Right renal pelvis (tissue), 4 donors: Measurements from ENCODE around the gene GSK3B. TPM values are rescaled to one million over a fixed set of nuclear protein-coding genes. Genes with fewer than 3 reads are reported as not detected.

Source experiments
- DNase-seq, 4 donors: peaks; one replicate each; pipeline ENCODE4 v3.0.0-alpha.2; 2013; ENCODE audit warnings: low read depth in 4 of 4, low spot score in 3 of 4, missing footprints in 1 of 4
- polyA plus RNA-seq, 4 donors: library from polyadenylated mRNA; unstranded; fragments of 120-200 nt; gene quantifications; one replicate each; pipeline ENCODE4 v1.2.1, GENCODE V29; 2013; ENCODE audit not compliant: insufficient read length in 4 of 4

Gene GSK3B
- polyA plus RNA-seq, 4 donors: 39.8 to 49.6 (median 47.3) TPM

DNA sequence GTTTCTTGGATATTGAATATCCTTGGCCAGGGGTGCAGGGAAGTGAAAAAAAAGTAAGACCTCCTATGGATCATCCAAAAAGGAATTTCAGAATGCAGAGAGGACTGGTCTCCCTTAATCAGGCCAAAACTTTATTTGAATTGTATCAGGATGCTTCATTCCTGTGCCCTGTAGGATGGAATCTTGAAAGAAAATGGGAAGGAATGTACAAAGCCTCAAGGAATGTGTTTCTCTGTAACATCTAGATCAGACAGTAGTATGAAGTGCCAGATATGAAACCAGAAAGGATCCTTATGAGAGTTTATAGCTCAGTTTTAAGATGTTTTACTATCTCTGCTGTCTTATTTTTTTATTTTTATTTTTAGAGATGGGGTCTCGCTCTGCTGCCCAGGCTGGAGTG lies 6.5 kb upstream of the GSK3B start:
- no peak for DNase-seq

DNA sequence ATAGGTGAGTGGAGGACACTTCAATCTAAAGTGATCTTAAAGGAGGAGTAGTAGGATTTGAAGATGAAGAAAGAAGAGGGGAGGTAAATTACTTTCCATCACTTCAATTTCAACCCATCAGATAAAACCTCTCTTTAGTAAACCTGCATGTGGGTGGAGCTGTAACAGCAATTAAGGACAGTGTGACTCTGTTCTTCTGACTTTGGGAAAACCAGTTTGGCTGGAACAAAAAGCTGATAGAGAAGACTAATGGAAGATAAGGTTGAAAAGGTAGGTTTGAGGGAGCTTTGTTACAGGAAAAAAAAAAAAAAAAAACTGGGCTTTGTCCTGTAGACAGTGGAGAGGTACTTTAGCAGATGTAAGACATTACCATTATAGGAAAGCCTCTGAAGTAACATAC lies 4.5 kb upstream of the GSK3B start:
- DNase-seq: no peak

DNA sequence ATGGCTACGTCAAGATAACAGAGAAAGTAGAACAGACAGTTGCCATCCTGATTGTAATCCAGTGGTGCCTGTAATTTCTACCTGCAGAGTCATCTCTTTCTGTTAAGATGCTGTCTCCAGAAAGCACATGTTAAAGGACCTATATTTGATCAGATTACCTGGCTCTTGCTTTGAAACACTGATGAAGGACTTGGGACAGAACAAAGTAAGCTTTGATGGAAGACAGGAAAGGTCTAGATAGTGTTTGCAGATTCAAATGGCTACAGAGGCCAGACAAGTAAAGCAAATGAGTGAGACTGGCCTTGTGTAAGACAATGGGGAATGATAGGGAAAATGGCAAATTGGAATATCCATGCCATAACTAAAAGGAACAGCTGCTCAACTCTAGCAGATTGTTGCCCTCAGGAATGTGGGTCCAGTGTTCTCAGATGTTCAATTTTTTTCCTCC lies 1.8 kb upstream of the GSK3B start:
- peak in 1 of 4 donors; percentile 14 for DNase-seq

DNA sequence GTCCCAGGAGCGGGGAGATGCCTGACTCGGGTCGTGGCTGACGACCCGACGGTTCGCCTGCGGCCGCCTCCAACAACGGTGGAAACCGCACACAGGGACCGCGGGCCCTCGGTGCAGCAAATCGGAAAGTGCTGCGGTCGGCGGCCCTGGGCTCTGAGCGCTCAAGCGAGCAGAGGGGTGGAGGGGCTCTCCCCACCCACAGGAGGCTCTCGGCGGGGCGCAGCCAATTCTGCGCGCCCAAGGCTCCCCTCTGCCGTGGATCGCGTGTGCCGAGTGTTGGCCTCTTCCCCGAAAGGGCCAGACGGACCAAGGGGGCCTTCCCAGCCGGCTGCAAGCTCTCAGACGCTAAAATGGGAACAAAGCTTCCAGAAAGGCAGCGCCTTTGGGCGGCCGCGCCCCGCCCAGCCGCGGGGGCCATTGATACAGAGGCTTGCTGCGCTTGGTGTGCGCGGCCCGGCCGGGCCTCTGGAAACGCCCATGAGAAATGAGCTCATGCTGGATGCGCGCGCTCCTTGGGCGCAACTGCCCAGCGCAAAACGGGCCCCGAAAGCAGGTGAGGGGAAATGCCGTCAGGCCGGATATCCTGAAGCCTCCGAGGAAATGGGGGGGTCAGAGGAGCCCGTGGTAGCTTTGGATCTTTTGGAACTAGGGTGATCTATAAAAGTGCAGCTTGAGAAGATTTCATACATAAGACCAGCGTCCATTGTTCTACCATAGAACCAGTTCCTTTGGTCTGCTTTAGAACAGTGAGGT lies 1.2 kb upstream of the GSK3B start:
- DNase-seq: peak; percentile 79 to 85 (median 82)

DNA sequence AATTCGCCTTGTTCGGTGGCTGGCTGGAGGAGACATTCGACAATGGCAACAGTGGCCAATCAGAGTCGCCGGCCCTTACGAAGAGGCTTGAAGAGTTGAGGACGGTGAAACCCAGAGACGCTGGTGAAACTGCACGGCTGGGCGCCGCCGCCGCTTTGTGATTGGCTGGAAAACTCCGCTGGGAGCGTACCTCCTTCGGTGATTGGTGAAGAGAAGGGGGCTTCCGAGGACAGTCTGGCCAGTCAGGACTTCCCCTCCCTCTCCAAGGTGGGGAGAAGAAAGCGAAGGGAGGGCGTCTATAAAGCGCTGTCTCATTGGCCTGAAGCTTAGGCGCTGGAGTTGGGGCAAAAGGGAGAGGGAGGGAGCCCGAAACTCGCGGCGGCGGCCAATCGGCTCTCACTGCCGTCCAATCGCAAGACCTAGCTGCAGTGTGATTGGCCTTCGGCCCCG lies 554 bp upstream of the GSK3B start:
- peak; percentile 99 to 100 (median 100) for DNase-seq

DNA sequence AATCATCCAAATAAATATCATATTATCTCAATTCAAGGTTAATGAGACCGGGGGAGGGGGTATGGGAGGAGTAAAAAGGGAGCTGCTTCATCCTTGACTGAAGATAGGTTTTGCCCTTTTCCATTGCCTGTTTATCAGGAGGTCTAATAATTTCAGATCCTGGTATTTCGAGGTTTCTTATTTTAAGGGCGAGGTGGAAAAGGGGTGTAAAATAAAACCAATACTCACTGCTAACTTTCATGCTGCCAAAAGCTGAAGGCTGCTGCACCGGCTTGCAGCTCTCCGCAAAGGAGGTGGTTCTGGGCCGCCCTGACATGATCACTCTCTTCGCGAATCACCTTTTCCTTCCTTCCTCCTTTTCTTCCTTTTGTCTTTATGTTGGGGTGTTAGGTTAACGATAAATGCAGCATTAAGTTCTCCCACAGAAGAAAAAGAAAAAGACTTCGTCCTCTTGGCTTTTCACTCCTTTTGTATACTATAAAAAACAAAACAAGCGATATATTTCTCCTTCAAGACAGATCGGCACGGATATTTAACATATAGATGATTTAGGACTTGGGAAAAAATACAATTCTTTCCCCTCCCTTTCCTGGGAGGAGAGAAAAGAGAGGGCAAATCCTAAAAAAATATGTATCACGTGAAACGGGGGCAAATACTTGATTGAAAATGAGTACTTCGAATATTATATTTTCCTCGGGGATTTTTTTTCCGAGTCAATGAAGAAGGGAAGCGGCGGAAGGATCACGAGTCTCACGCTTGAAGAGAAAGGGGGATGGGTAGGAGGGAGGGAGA lies 932 bp downstream of the GSK3B start:
- DNase-seq: peak; percentile 25 to 82 (median 82)

DNA sequence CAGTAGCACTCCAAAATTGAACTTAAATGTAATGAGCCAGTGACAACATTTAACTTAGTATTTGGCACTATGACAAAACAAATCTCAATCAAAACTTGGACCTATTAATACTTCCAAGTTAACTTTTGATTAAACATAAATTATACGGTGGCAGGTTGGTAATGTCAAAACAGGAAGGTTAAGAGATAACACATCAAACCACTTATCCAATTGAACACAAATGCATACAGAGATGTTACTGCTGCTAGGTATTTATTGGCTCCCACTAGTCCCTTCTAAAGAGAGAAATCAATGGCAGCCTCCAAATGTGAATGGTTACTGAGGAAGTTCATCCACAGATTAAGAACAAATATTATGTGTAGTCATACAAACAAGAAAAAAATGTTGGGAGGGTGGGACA lies 1.8 kb downstream of the GSK3B start:
- DNase-seq: no peak

DNA sequence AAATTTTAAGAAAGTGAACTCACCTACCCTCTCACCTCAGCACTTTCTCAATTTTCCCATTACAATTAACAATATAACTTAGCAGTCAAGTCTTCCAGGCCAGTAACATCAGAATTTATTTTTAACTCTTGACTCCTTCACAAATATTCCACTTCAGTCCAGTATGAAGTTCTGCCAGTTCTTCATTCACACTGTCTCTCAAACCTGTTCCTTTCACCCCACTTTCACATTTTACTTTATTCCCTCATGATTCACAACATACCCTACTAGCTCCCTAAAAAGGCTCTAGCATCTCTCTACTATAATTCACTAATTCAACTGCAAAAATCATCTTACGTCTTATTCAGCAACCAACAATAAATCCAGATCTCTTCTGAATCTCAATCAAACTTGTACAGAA lies 3.8 kb downstream of the GSK3B start:
- DNase-seq: no peak

DNA sequence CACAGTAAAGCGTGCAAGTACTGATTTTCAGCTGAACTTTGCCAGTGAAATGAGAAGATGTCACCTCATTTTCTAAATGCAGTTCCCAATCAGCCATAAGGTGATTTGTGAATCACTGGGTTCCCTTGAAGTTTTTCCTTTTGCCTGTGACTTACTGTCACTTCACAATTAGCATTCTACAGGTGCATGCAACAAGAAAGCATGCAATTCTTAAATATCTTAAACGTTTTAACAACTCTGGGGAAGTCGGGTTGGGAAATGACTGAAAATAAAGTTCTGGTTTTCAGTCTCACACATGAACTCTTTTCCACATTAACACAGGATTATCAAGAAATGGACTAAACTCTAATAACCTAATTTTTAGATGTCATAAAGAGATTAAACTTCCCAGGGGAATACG lies 5.2 kb downstream of the GSK3B start:
- DNase-seq: no peak

DNA sequence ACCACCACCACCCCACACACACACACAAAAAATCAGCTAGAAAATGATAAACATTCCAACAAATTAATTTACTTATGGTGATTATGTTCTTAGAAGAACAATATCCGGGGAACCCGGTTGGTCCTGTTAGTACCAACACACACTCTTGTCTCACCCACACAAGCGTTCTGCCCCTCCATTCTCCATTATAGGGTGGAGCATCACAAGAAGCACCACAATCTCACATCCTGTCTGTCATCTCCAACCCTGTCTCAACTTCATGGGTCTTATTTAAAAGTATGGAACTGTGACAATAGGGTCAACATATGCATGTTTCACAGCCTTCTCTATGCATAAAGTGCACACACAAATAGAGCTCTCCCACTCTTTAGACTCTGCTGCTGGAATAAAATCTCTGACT lies 5.6 kb downstream of the GSK3B start:
- no peak for DNase-seq

DNA sequence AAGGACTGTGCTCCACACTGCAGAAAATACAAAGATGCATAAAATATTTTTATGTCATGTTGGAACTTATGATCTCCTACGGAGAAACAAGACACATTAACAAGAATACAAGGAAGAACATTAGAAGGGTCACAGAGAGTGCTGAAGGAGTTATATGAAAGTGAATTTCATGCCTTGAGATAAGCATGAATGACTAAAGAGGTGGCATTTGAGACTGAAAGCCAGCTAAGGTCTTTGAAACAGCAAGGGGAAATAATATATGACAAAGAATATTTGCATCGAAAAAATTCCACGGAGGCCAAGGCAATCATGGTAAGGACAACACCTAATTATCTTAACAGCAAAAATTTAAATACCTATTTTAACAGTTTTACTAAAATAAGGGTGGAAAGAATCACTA lies 12.5 kb downstream of the GSK3B start:
- no peak for DNase-seq

DNA sequence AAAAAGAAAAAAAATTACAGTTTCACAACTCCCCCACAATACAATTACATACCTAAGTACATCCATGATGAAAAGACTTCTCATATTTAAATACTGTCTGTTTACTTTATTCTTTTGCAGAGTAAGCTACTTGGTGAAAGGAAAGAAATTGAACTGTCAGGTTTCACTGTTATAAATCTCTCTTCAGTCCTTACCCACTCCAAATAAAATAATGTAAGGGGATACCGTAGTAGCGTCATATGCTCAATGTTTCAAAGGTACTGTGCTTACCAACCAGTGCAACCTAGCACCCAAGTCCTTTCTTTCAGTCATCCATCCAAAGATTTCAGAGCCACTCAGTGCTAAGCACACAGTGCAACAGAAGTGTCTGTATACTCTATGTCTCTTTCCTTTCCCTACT lies 13.4 kb downstream of the GSK3B start:
- no peak for DNase-seq

DNA sequence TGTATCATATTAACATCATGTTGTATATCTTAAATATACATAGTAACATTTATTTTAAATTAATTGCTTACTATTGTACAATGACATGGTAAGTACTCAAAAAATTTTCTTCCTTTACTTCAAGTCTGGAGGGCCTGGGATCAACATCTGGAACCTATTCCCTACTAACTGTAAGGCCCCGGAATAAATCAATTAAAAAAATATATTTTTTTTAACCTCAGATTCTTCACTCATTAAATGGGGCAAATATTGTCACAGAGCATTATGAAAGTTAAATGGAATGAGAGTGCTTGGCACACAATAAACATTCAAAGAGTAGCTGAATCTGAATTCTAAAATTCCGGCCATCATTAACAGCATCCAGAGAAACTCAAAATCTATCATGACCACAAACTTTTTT lies 16.5 kb downstream of the GSK3B start:
- no peak for DNase-seq

DNA sequence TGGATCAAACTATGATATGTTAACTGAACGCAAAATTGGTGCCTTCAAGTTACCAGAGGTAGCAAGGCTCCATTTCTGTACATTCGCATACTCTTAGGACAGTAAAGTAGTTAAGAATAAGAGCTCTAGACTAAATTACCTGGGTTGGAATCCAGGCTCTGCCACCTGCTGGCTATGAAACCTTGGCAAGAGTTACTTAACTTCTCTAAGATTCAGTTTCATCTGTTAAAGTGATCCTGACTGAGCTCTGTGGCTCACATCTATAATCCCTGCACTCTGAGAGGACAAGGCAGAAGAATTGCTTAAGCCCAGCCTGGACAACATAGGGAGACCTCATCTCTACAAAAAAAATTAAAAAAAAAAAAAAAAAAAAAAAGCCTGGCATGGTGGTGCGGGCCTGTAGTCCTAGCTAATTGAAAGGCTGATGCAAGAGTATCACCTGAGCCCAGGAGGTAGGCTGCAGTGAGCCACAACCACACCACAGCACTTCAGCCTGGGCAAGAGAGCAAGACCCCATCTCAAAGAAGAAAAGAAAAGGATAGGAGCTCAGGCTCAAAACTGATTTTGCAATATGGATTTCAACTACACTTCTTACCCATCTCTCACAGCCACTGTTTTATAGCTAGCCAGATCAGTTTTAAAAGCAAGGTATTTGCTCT lies 21.3 kb downstream of the GSK3B start:
- no peak for DNase-seq

DNA sequence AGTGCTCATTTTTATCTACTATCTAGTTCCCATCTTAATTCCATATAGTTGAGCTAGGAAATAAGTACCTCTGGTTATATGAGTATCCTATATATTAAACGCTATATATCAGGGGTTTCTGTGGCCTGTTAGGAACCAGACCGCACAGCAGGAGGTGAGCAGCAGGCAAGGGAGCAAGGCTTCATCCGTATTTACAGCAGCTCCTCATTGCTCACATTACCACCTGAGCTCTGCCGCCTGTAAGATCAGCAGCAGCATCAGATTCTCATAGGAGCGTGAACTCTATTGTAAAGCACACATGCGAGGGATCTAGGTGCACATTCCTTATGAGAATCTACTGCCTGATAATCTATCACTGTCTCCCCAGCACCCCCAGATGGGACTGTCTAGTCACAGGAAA lies 23.0 kb downstream of the GSK3B start:
- DNase-seq: no peak

DNA sequence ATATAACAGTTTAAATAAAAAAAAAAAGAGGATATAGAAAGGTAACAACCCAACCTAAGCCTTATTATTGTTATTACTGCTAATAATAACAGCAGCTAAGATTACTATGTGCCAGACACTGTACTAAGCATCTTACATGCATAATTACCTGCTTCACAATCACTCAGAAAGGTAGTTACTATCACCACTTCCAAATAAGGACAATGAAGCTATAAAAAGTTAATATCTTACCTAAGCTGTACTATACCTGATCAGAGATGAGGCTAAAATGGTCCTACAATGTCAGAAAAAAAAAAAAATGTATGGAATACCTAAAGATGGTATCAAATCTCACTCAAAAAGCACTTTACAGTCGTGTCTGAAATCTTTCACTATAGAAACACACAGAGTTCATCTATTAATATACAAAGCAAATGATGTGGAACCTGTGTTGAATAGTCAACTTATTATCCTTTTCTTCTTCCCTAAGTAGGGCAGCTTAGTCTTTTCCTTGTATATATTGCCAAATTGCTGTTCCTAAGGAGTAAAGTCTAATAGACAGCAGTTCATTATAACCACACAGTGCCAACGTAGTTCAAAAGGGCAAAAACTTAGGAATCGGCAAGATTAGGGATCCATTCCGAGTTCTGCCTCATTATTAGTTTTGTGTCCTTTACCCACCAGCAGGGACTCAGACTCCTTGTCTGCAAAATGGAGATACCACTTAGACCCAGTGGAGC lies 23.8 kb downstream of the GSK3B start:
- no peak for DNase-seq

DNA sequence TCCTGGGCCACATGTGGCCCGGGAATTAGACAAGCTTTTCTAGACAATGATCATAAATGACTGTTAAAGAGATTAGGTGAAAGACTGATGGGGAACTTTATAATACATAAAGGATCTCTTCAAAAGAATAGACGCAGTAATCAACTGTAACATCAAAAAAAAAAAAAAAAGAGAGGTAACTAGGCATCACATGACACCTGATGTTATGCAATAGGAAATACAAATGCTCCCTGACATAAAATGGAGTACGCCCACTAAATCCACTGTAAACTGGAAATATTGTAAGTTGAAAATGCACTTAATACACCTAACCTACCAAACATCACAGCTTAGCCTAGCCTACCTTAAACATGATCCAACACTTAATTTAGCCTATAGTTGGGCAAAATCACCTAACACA lies 27.2 kb downstream of the GSK3B start:
- no peak for DNase-seq

DNA sequence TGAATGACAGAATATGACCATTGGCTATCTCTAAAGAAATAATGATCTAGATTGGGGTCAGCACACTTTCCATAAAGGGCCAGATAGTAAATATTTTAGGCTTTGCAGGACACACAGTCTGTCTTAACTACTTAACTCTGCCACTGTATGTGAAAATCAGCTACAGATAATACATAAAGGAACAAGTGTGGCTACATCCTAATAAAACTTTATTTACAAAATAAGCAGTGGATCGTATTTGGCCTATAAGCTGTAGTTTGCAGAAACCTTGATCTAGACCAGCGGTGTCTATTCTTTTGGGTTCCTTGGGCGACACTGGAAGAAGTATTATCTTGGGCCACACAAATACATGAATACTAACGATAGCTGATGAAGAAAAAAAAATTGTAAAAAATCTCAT lies 27.6 kb downstream of the GSK3B start:
- DNase-seq: no peak

DNA sequence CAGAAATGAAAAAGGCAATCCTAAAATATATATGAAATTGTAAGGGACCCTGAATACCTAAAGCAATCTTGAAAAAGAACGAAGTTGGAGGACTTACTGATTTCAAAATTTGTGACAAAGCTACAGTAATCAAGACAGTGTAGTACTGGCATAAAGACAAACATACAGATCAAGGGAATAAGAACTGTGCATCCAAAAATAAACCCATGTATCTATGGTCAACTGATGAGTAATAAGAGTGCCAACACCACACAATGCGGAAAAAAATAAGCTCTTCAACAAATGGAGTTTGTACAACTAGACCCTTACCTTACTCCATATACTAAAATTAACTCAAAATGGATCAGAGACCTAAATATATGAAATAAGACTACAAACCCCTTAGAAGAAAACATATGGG lies 29.6 kb downstream of the GSK3B start:
- DNase-seq: no peak

DNA sequence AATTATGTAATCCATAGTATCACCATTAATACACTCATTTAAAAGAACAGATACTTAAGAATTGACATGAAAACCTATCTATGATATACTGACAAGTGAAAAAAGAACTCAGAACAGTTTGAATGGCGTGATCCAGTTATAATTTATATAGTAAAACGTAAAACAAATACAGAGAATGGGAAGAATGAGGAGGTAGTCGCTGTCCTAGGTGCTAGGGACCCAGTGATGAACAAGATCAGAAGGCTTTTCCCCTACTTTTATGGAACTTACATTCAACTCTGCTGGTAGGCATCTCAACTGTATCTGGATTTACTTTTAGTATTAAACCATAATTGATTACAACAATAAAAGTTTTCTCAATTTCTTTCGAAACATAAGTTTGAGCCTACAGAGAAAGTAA lies 31.8 kb downstream of the GSK3B start:
- no peak for DNase-seq
